SU-DHL-6 (cell line): Measurements from ENCODE around the gene WWOX.

ENCODE experiments used
- EZH2phosphoT487 ChIP-seq: fragments of 200-600 bp; sonication (generic), shearing (Covaris generic); conservative IDR thresholded peaks from 2 replicates; pipeline ENCODE4 v1.6.1; 2018; ENCODE audit warnings: mild to moderate bottlenecking, antibody characterized with exemption, low read length, moderate library complexity, mixed read lengths
- TF ChIP-seq, protein P1 (sequence below): fragments of 200-600 bp; sonication (generic); IDR thresholded peaks from one replicate; pipeline ENCODE4 v1.5.1; 2017; ENCODE audit warnings: antibody characterized with exemption, mild to moderate bottlenecking, low read length, moderate library complexity; ENCODE audit not compliant: insufficient read depth, poor library complexity, severe bottlenecking

DNA sequence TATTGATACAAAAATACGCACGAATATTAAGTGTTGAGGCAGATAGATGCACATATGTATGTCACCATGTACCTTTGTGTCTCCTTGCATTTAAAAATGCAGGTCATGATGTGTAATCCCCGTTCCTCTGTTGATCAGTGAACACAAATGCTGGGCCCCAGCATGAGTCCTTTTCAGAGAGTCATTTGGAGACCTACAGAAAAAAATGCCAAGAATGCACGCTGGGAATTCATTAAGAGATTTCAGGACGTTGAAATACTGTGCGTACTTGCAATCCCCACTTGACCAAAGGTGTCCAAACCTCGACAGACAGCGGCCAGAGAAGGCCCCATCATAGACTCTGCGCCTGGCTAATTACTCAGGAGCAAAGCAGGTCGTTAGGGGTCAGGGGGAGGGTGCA, 1005.1 kb downstream of the WWOX start:
- no peak for TF ChIP-seq EZH2phosphoT487
- TF ChIP-seq, protein P1, sequence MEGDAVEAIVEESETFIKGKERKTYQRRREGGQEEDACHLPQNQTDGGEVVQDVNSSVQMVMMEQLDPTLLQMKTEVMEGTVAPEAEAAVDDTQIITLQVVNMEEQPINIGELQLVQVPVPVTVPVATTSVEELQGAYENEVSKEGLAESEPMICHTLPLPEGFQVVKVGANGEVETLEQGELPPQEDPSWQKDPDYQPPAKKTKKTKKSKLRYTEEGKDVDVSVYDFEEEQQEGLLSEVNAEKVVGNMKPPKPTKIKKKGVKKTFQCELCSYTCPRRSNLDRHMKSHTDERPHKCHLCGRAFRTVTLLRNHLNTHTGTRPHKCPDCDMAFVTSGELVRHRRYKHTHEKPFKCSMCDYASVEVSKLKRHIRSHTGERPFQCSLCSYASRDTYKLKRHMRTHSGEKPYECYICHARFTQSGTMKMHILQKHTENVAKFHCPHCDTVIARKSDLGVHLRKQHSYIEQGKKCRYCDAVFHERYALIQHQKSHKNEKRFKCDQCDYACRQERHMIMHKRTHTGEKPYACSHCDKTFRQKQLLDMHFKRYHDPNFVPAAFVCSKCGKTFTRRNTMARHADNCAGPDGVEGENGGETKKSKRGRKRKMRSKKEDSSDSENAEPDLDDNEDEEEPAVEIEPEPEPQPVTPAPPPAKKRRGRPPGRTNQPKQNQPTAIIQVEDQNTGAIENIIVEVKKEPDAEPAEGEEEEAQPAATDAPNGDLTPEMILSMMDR, result no peak
